Mesendoderm (in vitro differentiated cells): ENCODE measurements around the gene PKD2.

Source experiments
- DNase-seq: peaks from one replicate; pipeline ENCODE4 v3.0.0; 2013
- H2AK5ac ChIP-seq: 2 replicates; pipeline ENCODE4 v1.6.1; 2013; ENCODE audit warnings: low read length, inconsistent platforms
- H2BK120ac ChIP-seq: 2 replicates; pipeline ENCODE4 v1.6.1; 2013; ENCODE audit warnings: low read depth, mild to moderate bottlenecking, low read length, moderate library complexity, mixed read lengths
- H2BK15ac ChIP-seq: replicated peaks from 2 replicates; pipeline ENCODE4 v1.6.1; 2013; ENCODE audit warnings: low read depth, mild to moderate bottlenecking, moderate library complexity
- H2BK5ac ChIP-seq: 2 replicates; pipeline ENCODE4 v1.6.1; 2013; ENCODE audit warnings: low read length, inconsistent platforms
- H3K18ac ChIP-seq: 2 replicates; pipeline ENCODE4 v1.6.1; 2013; ENCODE audit warnings: mild to moderate bottlenecking, low read length, mixed read lengths
- H3K23ac ChIP-seq: one replicate; pipeline ENCODE4 v1.6.1; 2013; ENCODE audit warnings: low read length
- H3K27ac ChIP-seq: 2 replicates; pipeline ENCODE4 v1.5.1; 2013; ENCODE audit warnings: low read depth, mild to moderate bottlenecking, inconsistent platforms, low read length, moderate library complexity
- H3K27me3 ChIP-seq: 2 replicates; pipeline ENCODE4 v1.6.1; 2013; ENCODE audit warnings: low read length, control low read depth, mild to moderate bottlenecking, inconsistent platforms; ENCODE audit not compliant: insufficient read depth, poor library complexity
- H3K36me3 ChIP-seq: 2 replicates; pipeline ENCODE4 v1.6.1; 2013; ENCODE audit warnings: low read length, inconsistent platforms; ENCODE audit not compliant: control insufficient read depth, insufficient read depth
- H3K4ac ChIP-seq: one replicate; pipeline ENCODE4 v1.6.1; 2013; ENCODE audit warnings: low read depth, mild to moderate bottlenecking, low read length, moderate library complexity
- H3K4me1 ChIP-seq: 2 replicates; pipeline ENCODE4 v1.6.1; 2013; ENCODE audit warnings: low read depth, low read length, inconsistent platforms; ENCODE audit not compliant: control insufficient read depth
- H3K4me2 ChIP-seq: 2 replicates; pipeline ENCODE4 v1.6.1; 2013; ENCODE audit warnings: low read length
- H3K4me3 ChIP-seq: 2 replicates; pipeline ENCODE4 v1.5.1; 2013; ENCODE audit warnings: mild to moderate bottlenecking, low read length
- H3K56ac ChIP-seq: one replicate; pipeline ENCODE4 v1.6.1; 2013; ENCODE audit warnings: low read length
- H3K79me1 ChIP-seq: 2 replicates; pipeline ENCODE4 v1.6.1; 2013; ENCODE audit warnings: low read length, inconsistent platforms
- H3K79me2 ChIP-seq: 2 replicates; pipeline ENCODE4 v1.6.1; 2013; ENCODE audit warnings: mild to moderate bottlenecking, low read length; ENCODE audit not compliant: control insufficient read depth, insufficient read depth
- H3K9ac ChIP-seq: 2 replicates; pipeline ENCODE4 v1.6.1; 2013; ENCODE audit warnings: low read length, inconsistent platforms
- H4K5ac ChIP-seq: one replicate; pipeline ENCODE4 v1.6.1; 2013; ENCODE audit warnings: low read length
- H4K8ac ChIP-seq: one replicate; pipeline ENCODE4 v1.6.1; 2013; ENCODE audit warnings: low read depth, mild to moderate bottlenecking, control low read depth, low read length, moderate library complexity
- WGBS: extraction: QIAGEN DNeasy Blood & Tissue Kit; methylation state at CpG from one replicate; pipeline ENCODE4 v1.1.7; 2013; ENCODE audit warnings: low lambda C conversion rate, missing lambda C conversion rate; ENCODE audit not compliant: insufficient coverage; ENCODE audit errors: extremely low coverage; 5-methylcytosine and 5-hydroxymethylcytosine counted together

The PKD2 gene

DNA sequence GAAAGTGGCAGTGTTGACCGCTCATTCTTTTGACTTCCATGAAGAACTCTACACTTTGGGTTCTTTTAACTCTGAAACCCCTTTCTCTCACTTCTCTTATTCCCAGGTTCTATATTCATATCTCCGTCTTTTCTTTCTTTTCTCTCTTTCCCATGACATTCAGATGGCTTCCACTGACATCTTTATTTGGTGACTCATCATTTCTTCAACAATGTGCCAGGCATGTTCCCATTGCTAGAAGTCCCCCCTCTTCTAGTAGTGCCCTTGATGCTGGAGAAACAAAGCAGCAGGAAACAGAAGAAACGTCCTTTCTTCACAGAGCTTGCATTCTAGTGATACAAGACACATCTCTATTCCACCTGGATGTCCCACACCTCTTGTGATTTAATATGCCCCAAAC is 33.3 kb downstream of the PKD2 start:
- no peaks in the 10 kb centered on the region for H3K79me1 ChIP-seq
- no peak for DNase-seq
- peaks cover 27% of the 10 kb centered on the region for H3K36me3 ChIP-seq

DNA sequence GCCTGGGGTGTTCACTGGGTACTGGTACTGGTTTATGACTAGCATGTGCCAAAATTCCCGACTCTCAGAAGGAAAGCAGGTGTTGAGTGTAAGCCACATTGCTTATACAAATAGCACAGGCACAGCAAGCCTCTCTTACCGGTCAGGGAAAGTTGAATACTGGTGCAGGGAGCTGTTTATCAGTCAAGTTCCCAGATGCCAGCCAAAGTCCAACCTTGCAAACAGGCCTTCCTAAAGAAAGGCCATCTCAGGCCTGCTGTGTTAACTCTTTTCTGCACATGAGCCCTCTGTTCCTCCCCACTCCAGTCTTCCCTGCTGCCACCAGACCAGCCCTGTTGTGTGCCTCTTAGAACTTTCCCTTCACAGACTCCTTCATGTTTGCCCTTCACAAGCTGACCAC is 34.2 kb downstream of the PKD2 start:
- H3K9ac ChIP-seq, result no peak overlapping the region

More for the DNA sequence above, 33.3 kb downstream of the PKD2 start:
- Histone ChIP-seq H3K79me2 (no peaks in the 10 kb centered on the region), H3K27me3 (no peaks in the 10 kb centered on the region), H3K4me1 (no peaks in the 10 kb centered on the region), H3K4me2 (no peak overlapping the region), H3K9ac (no peak overlapping the region), H2BK5ac (no peak overlapping the region), H2BK120ac (no peak overlapping the region), H3K27ac (no peak overlapping the region), H3K4ac (no peak overlapping the region), H3K23ac (no peak overlapping the region), H3K4me3 (no peak overlapping the region), H2BK15ac (no peak overlapping the region), H4K5ac (no peak overlapping the region), H3K18ac (no peak overlapping the region), H3K56ac (no peak overlapping the region), H4K8ac (no peak overlapping the region), H2AK5ac (no peak overlapping the region)
- 100% methylated on average over 1 of the region's 3 CpGs for WGBS

DNA sequence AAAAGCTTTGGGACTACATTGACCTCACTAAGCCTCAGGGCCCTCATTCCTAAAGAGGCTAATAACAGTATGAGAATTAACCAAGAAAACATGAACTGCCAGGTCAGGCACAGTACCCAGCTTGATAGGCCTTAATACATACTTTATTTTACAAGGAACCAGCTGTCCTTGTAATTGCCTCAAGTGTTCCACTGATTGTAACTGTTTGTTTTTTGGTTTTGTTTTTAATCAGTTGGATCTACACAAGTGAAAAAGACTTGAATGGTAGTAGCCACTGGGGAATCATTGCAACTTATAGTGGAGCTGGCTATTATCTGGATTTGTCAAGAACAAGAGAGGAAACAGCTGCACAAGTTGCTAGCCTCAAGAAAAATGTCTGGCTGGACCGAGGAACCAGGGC is 35.6 kb downstream of the PKD2 start:
- H3K4me3 ChIP-seq, result no peak overlapping the region
- no peak for DNase-seq
- H2BK120ac ChIP-seq, result no peak overlapping the region
- H2AK5ac ChIP-seq, result no peak overlapping the region
- no peak overlapping the region for H3K56ac ChIP-seq
- H3K4ac ChIP-seq, result no peak overlapping the region
- no peak overlapping the region for H2BK15ac ChIP-seq
- no peak overlapping the region for H4K8ac ChIP-seq
- H3K27me3 ChIP-seq, result no peaks in the 10 kb centered on the region
- WGBS, result no CpG with 5 or more reads among the region's 1 CpG
- H3K9ac ChIP-seq, result no peak overlapping the region
- no peak overlapping the region for H3K23ac ChIP-seq
- no peak overlapping the region for H3K4me2 ChIP-seq
- no peaks in the 10 kb centered on the region for H3K79me2 ChIP-seq
- H3K4me1 ChIP-seq, result no peaks in the 10 kb centered on the region
- no peak overlapping the region for H3K27ac ChIP-seq
- H3K36me3 ChIP-seq, result peaks cover 20% of the 10 kb centered on the region
- no peaks in the 10 kb centered on the region for H3K79me1 ChIP-seq
- no peak overlapping the region for H2BK5ac ChIP-seq
- no peak overlapping the region for H4K5ac ChIP-seq
- no peak overlapping the region for H3K18ac ChIP-seq

More for the DNA sequence above, 34.2 kb downstream of the PKD2 start:
- no peaks in the 10 kb centered on the region for H3K79me2 ChIP-seq
- no peak overlapping the region for H3K4ac ChIP-seq
- no peak overlapping the region for H4K8ac ChIP-seq
- DNase-seq, result no peak
- no peak overlapping the region for H2BK15ac ChIP-seq
- no peak overlapping the region for H3K23ac ChIP-seq
- H3K79me1 ChIP-seq, result no peaks in the 10 kb centered on the region
- H3K27ac ChIP-seq, result no peak overlapping the region
- H2BK5ac ChIP-seq, result no peak overlapping the region
- H3K18ac ChIP-seq, result no peak overlapping the region
- H3K56ac ChIP-seq, result no peak overlapping the region
- no peak overlapping the region for H4K5ac ChIP-seq
- no peaks in the 10 kb centered on the region for H3K27me3 ChIP-seq
- H3K36me3 ChIP-seq, result peaks cover 26% of the 10 kb centered on the region
- no peak overlapping the region for H3K4me3 ChIP-seq
- no peak overlapping the region for H2BK120ac ChIP-seq
- WGBS, result no CpG with 5 or more reads among the region's 2 CpGs
- no peak overlapping the region for H3K4me2 ChIP-seq
- no peak overlapping the region for H2AK5ac ChIP-seq
- H3K4me1 ChIP-seq, result no peaks in the 10 kb centered on the region

DNA sequence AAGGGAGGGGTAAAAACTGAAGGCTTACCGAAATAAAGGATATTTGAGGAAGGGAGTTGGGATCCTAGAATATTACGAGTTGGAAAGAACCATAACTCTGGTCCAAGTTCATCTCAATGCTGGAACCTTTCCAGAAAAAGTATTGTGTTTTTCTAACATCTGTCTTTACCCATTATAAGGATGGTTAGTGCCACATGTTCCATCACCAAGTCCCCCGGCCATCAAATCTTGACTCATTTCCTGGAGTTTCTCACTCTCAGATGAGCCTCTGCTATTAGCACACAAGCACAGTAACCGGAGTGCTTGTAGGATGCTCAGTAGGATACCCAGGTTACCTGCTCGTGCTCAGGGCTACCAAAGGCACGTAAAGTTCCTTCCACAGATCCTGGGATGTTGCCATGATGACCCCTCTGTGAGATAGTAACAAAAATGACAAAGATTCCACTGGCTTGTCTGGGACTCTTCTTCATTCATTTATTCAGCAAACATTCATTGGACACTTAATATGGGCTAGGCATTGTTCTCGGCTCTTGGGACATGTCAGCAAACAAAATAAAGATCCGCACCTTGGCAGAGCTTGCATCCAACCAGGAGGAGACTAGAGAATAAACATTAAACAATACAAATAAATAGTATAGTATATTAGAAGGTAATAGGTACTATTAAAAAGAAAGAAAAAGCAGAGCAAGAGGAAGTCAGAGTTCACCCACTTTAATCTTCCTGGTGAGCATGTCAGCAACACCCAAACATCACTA is 36.3 kb downstream of the PKD2 start:
- H3K36me3 ChIP-seq, result peaks cover 17% of the 10 kb centered on the region
- no peak overlapping the region for H4K8ac ChIP-seq
- no peak overlapping the region for H2BK120ac ChIP-seq
- no peak overlapping the region for H2BK5ac ChIP-seq
- H3K79me1 ChIP-seq, result no peaks in the 10 kb centered on the region
- no peaks in the 10 kb centered on the region for H3K79me2 ChIP-seq
- no peak overlapping the region for H3K23ac ChIP-seq
- no peak overlapping the region for H2AK5ac ChIP-seq
- H3K18ac ChIP-seq, result no peak overlapping the region
- H3K4me3 ChIP-seq, result no peak overlapping the region
- H3K9ac ChIP-seq, result no peak overlapping the region
- H3K4ac ChIP-seq, result no peak overlapping the region
- no peak overlapping the region for H3K4me2 ChIP-seq
- H3K27me3 ChIP-seq, result no peaks in the 10 kb centered on the region
- H4K5ac ChIP-seq, result no peak overlapping the region
- no CpG with 5 or more reads among the region's 8 CpGs for WGBS
- H3K27ac ChIP-seq, result no peak overlapping the region
- no peak overlapping the region for H2BK15ac ChIP-seq
- no peak overlapping the region for H3K56ac ChIP-seq
- DNase-seq, result no peak
- no peaks in the 10 kb centered on the region for H3K4me1 ChIP-seq

DNA sequence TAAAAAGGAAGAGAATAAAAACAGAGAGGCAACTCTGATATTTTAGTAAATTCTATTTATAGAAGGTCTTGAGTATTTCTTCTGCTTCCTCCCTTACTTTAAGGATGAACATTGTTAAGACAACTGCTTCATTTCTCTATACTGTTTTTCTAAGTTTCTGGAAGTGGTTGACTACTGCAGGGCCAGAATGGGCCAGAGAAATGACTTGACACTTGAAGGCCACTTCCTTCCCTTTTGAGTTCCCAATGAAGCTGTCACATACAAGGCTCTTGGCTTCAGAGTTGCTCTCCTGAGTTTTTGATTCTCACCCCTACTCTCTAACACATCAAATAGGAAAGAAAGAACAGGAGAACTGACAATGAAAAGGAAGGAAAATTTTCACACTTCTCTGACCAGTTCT is 37.6 kb downstream of the PKD2 start:
- Histone ChIP-seq H3K36me3 (peaks cover 15% of the 10 kb centered on the region), H3K4me2 (no peak overlapping the region), H3K4ac (no peak overlapping the region), H3K79me1 (no peaks in the 10 kb centered on the region), H3K9ac (no peak overlapping the region), H2BK5ac (no peak overlapping the region), H3K27ac (no peak overlapping the region), H2AK5ac (no peak overlapping the region), H3K18ac (no peak overlapping the region), H3K4me3 (no peak overlapping the region), H3K79me2 (no peaks in the 10 kb centered on the region), H2BK120ac (no peak overlapping the region), H4K5ac (no peak overlapping the region), H3K56ac (no peak overlapping the region), H4K8ac (no peak overlapping the region), H3K23ac (no peak overlapping the region), H2BK15ac (no peak overlapping the region), H3K27me3 (no peaks in the 10 kb centered on the region), H3K4me1 (no peaks in the 10 kb centered on the region)
- DNase-seq, result no peak

DNA sequence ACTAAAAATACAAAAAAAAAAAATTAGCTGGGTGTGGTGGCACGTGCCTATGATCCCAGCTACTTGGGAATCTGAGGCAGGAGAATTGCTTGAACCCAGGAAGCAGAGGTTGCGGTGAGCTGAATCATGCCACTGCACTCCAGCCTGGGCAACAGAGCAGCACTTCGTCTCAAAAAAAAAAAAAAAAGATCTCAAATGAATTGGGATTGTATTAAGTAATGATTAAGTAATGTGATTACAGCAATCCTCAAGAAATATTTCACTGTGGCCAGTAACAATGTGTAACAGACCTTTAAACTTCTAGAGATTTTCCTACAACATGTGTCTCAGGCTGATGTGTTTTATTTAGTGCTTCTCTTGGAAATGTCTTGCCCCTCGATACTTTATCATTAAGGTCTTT is 46.8 kb downstream of the PKD2 start:
- Histone ChIP-seq H3K79me2 (no peaks in the 10 kb centered on the region), H3K27me3 (no peaks in the 10 kb centered on the region), H2BK15ac (no peak overlapping the region), H3K18ac (no peak overlapping the region), H3K23ac (no peak overlapping the region), H3K9ac (no peak overlapping the region), H4K8ac (no peak overlapping the region), H3K4ac (no peak overlapping the region), H3K4me3 (no peak overlapping the region), H3K79me1 (no peaks in the 10 kb centered on the region), H2AK5ac (no peak overlapping the region), H4K5ac (no peak overlapping the region), H3K27ac (no peak overlapping the region), H3K4me2 (no peak overlapping the region), H2BK5ac (no peak overlapping the region), H2BK120ac (no peak overlapping the region), H3K36me3 (peaks cover 6% of the 10 kb centered on the region), H3K56ac (no peak overlapping the region), H3K4me1 (no peaks in the 10 kb centered on the region)
- WGBS, result no CpG with 5 or more reads among the region's 4 CpGs
- no peak for DNase-seq
